Measurements from ENCODE around the gene CARD9. TPM values are rescaled to one million over a fixed set of nuclear protein-coding genes. Genes with fewer than 3 reads are reported as not detected.

The CARD9 gene
- total RNA-seq, 4 donors from 2014 or later = 0.27 to 1.5 (median 0.74) TPM

- H3K4me1 ChIP-seq = peaks cover 6 to 8% of the 10 kb centered on the region in 2 donors
- DNase-seq = no peak
- TF ChIP-seq POLR2A (IDR thresholded peaks at IDR 0.05) (no peak), CTCF (IDR thresholded peaks at IDR 0.05) (no peak)
- no peaks in the 10 kb centered on the region for H3K9me3 ChIP-seq
- no peaks in the 10 kb centered on the region for H3K36me3 ChIP-seq
- intact Hi-C loops (cut with DNase I) = no loop called here
- no peak overlapping the region for H3K4me3 ChIP-seq (replicated peaks in 1 of 3)
- no peaks in the 10 kb centered on the region for H3K27me3 ChIP-seq
- WGBS, 2 donors = 90% methylated on average over 23 of the region's 23 CpGs
- no peak overlapping the region for H3K27ac ChIP-seq
These were observed 57.2 kb downstream of the CARD9 start for GRCh38 chr9:136316271-136316751.

- H3K36me3 ChIP-seq = no peaks in the 10 kb centered on the region
- WGBS, 2 donors = 88 to 95% methylated on average over 4 of the region's 4 CpGs
- no peaks in the 10 kb centered on the region for H3K9me3 ChIP-seq
- intact Hi-C loops (cut with DNase I) = no loop called here
- TF ChIP-seq CTCF (IDR thresholded peaks at IDR 0.05) = no peak
- no peak for TF ChIP-seq POLR2A (IDR thresholded peaks at IDR 0.05)
- no peak overlapping the region for H3K4me3 ChIP-seq (replicated peaks in 1 of 3)
- H3K27ac ChIP-seq = no peak overlapping the region
- no peak for DNase-seq
- no peaks in the 10 kb centered on the region for H3K27me3 ChIP-seq
- peaks cover 19 to 22% of the 10 kb centered on the region in 2 donors for H3K4me1 ChIP-seq
These were observed 58.5 kb downstream of the CARD9 start for GRCh38 chr9:136314944-136315343.

GRCh38 chr9:136314056-136314416 is 59.4 kb downstream of the CARD9 start:
- 88 to 97% methylated on average over 3 of the region's 3 CpGs for WGBS, 2 donors
- Histone ChIP-seq H3K9me3 (no peaks in the 10 kb centered on the region), H3K4me3 (replicated peaks in 1 of 3) (no peak overlapping the region), H3K27me3 (no peaks in the 10 kb centered on the region), H3K36me3 (no peaks in the 10 kb centered on the region), H3K27ac (no peak overlapping the region), H3K4me1 (peaks cover 25 to 31% of the 10 kb centered on the region in 2 donors)
- TF ChIP-seq POLR2A (IDR thresholded peaks at IDR 0.05) = no peak
- no peak for TF ChIP-seq CTCF (IDR thresholded peaks at IDR 0.05)
- intact Hi-C loops (cut with DNase I) = no loop called here
- DNase-seq = no peak

Other genes starting within 250 kb of the CARD9 start
- not detected for gene LHX3, start 168.5 kb downstream of the CARD9 start, total RNA-seq
- gene QSOX2, start 127.9 kb downstream of the CARD9 start, total RNA-seq = 10 to 100 TPM in 3 of 4 donors, 1 to 10 TPM in 1; 8.9 to 19.1 (median 11.2) TPM
- 1 to 10 TPM; 5.2 to 9.1 (median 6.2) TPM for gene CCDC187, start 69.6 kb downstream of the CARD9 start, total RNA-seq
- 10 to 100 TPM in 3 of 4 donors, 1 to 10 TPM in 1; 5.9 to 18.1 (median 12.2) TPM for gene GPSM1, start 46.1 kb downstream of the CARD9 start, total RNA-seq
- 10 to 100 TPM; 16.2 to 58.4 (median 23.1) TPM for gene DNLZ, start 9.9 kb downstream of the CARD9 start, total RNA-seq
- 1 to 10 TPM; 7.0 to 8.0 (median 7.5) TPM for gene SNAPC4, start 26.5 kb upstream of the CARD9 start, total RNA-seq
- 10 to 100 TPM; 27.9 to 46.1 (median 33.9) TPM for gene ENTR1, start 36.9 kb upstream of the CARD9 start, total RNA-seq
- 10 to 100 TPM; 28.8 to 48.2 (median 39.0) TPM for gene PMPCA, start 37.0 kb upstream of the CARD9 start, total RNA-seq
- gene INPP5E, start 66.2 kb upstream of the CARD9 start, total RNA-seq = 10 to 100 TPM; 10.2 to 21.3 (median 13.4) TPM
- 10 to 100 TPM; 47.7 to 73.8 (median 62.5) TPM for gene SEC16A, start 109.4 kb upstream of the CARD9 start, total RNA-seq
- gene NOTCH1, start 172.4 kb upstream of the CARD9 start, total RNA-seq = 10 to 100 TPM; 19.6 to 35.4 (median 23.2) TPM

All from thyroid gland (tissue), 4 donors.